Fibroblast of lung (primary cell): Measurements from ENCODE around the gene ZFP36L1. TPM values are rescaled to one million over a fixed set of nuclear protein-coding genes. Genes with fewer than 3 reads are reported as not detected.

Experiments
- DNase-seq, 2 donors: peaks; one replicate each; pipeline versions ENCODE4 v3.0.0 to v3.0.0-alpha.2; 2010; ENCODE audit warnings: low read depth in 2 of 2
- H2AFZ ChIP-seq: 2 replicates; pipeline ENCODE4 v1.5.1; 2012; ENCODE audit warnings: low read length, control low read depth, inconsistent platforms
- H3K27ac ChIP-seq: 2 replicates; pipeline ENCODE4 v1.5.1; 2011; ENCODE audit warnings: low read length, control low read depth; ENCODE audit not compliant: insufficient read depth
- H3K27me3 ChIP-seq: 2 replicates; pipeline ENCODE4 v1.5.1; 2011; ENCODE audit warnings: mild to moderate bottlenecking, low read length; ENCODE audit not compliant: control insufficient read depth, insufficient read depth
- H3K36me3 ChIP-seq: 2 replicates; pipeline ENCODE4 v1.5.1; 2011; ENCODE audit warnings: low read length; ENCODE audit not compliant: control insufficient read depth, insufficient read depth
- H3K4me1 ChIP-seq: 2 replicates; pipeline ENCODE4 v1.5.1; 2011; ENCODE audit warnings: low read length; ENCODE audit not compliant: control insufficient read depth, insufficient read depth; ENCODE audit errors: extremely low read depth
- H3K4me2 ChIP-seq: 2 replicates; pipeline ENCODE4 v1.5.1; 2011; ENCODE audit warnings: low read length, control low read depth; ENCODE audit not compliant: insufficient read depth; ENCODE audit errors: extremely low read depth
- H3K4me3 ChIP-seq, 4 experiments: fragments of 200-600 bp in 1 of 4; sonication (generic) in 1 of 4; replicated peaks in 1 of 4; 2 replicates each; pipeline ENCODE4 v1.5.1; 2011 to 2016; ENCODE audit warnings: low read length in 4 of 4, low read depth in 3 of 4, mild to moderate bottlenecking in 3 of 4, control low read depth in 2 of 4, inconsistent platforms in 1 of 4, mixed read lengths in 1 of 4; ENCODE audit not compliant: insufficient read depth in 1 of 4; ENCODE audit errors: control extremely low read depth in 1 of 4
- H3K79me2 ChIP-seq: 2 replicates; pipeline ENCODE4 v1.5.1; 2012; ENCODE audit warnings: mild to moderate bottlenecking, low read length, inconsistent platforms; ENCODE audit not compliant: control insufficient read depth, insufficient read depth
- H3K9ac ChIP-seq: 2 replicates; pipeline ENCODE4 v1.5.1; 2011; ENCODE audit warnings: mild to moderate bottlenecking, low read length, control low read depth; ENCODE audit not compliant: insufficient read depth
- H3K9me3 ChIP-seq: 2 replicates; pipeline ENCODE4 v1.5.1; 2012; ENCODE audit warnings: low read depth, low read length; ENCODE audit not compliant: control insufficient read depth, insufficient read depth
- H4K20me1 ChIP-seq: 2 replicates; pipeline ENCODE4 v1.5.1; 2011; ENCODE audit warnings: low read length; ENCODE audit not compliant: control insufficient read depth, insufficient read depth; ENCODE audit errors: extremely low read depth
- EZH2 ChIP-seq: IDR thresholded peaks from 2 replicates; pipeline ENCODE4 v1.5.1; 2012; ENCODE audit warnings: low read length, control low read depth, mild to moderate bottlenecking; ENCODE audit errors: missing control alignments
- polyA plus RNA-seq, 2 donors: library from polyadenylated mRNA; depleted of rRNA in 1 of 2; stranded (reverse) in 1 of 2; unstranded in 1 of 2; fragments of >200 nt; gene quantifications; 2 replicates each; pipeline ENCODE4 v1.2.1, GENCODE V29; 2011 to 2012; ENCODE audit warnings: missing spikeins in 1 of 2
- total RNA-seq: library from RNA; depleted of rRNA; stranded (reverse); fragments of >200 nt; gene quantifications from 2 replicates; pipeline ENCODE4 v1.2.1, GENCODE V29; 2014
- TF ChIP-seq, protein P1 (sequence below), 2 donors: IDR thresholded peaks in 1 of 2; conservative IDR thresholded peaks in 1 of 2; 1 replicate in 1 of 2; 2 replicates in 1 of 2; pipeline ENCODE4 v1.5.1; 2011 to 2012; ENCODE audit warnings: low read length in 2 of 2, control low read depth in 1 of 2, inconsistent platforms in 1 of 2, low read depth in 1 of 2, mild to moderate bottlenecking in 1 of 2

The ZFP36L1 gene
- total and polyA plus RNA-seq, 2 donors (not counting 1 experiment from before 2014, with no cell fraction given) = 22.0 to 41.7 TPM

DNA sequence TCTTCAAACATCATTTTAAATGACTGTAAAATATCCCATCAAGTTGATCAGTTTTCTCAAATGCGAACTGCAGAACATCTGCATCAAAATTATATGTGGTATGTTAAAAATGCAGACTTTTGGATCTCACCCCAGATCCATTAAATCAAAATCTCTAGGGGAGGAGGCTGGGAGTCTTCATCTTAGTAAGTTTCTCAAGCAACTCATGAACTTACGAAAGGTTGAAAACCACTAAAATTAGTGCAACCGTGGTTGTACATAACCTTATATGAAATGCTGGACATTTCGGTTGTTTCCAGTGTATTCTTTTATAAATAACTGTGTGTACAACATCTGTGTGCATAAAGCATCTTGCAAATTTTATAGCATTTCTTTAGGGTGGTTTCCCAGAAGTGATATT, 39.2 kb downstream of the ZFP36L1 start:
- no peaks in the 10 kb centered on the region for H3K27me3 ChIP-seq
- H3K9me3 ChIP-seq = no peaks in the 10 kb centered on the region
- H3K79me2 ChIP-seq = no peaks in the 10 kb centered on the region
- H3K9ac ChIP-seq = no peak overlapping the region
- DNase-seq = peak; percentile 20 to 52
- H2AFZ ChIP-seq = no peak overlapping the region
- H3K36me3 ChIP-seq = no peaks in the 10 kb centered on the region
- no peak overlapping the region for H3K27ac ChIP-seq
- no peak overlapping the region for H3K4me3 ChIP-seq
- H3K4me2 ChIP-seq = no peak overlapping the region
- TF ChIP-seq, protein P1, sequence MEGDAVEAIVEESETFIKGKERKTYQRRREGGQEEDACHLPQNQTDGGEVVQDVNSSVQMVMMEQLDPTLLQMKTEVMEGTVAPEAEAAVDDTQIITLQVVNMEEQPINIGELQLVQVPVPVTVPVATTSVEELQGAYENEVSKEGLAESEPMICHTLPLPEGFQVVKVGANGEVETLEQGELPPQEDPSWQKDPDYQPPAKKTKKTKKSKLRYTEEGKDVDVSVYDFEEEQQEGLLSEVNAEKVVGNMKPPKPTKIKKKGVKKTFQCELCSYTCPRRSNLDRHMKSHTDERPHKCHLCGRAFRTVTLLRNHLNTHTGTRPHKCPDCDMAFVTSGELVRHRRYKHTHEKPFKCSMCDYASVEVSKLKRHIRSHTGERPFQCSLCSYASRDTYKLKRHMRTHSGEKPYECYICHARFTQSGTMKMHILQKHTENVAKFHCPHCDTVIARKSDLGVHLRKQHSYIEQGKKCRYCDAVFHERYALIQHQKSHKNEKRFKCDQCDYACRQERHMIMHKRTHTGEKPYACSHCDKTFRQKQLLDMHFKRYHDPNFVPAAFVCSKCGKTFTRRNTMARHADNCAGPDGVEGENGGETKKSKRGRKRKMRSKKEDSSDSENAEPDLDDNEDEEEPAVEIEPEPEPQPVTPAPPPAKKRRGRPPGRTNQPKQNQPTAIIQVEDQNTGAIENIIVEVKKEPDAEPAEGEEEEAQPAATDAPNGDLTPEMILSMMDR (conservative IDR thresholded peaks at IDR 0.05 in 1 of 2, IDR thresholded peaks at IDR 0.05 in 1 of 2; ENCODE audit: low read depth in 1 of 2, low read length in 2 of 2) = no peak
- TF ChIP-seq EZH2 = no peak
- no peaks in the 10 kb centered on the region for H4K20me1 ChIP-seq
- H3K4me1 ChIP-seq = peaks cover 3% of the 10 kb centered on the region

DNA sequence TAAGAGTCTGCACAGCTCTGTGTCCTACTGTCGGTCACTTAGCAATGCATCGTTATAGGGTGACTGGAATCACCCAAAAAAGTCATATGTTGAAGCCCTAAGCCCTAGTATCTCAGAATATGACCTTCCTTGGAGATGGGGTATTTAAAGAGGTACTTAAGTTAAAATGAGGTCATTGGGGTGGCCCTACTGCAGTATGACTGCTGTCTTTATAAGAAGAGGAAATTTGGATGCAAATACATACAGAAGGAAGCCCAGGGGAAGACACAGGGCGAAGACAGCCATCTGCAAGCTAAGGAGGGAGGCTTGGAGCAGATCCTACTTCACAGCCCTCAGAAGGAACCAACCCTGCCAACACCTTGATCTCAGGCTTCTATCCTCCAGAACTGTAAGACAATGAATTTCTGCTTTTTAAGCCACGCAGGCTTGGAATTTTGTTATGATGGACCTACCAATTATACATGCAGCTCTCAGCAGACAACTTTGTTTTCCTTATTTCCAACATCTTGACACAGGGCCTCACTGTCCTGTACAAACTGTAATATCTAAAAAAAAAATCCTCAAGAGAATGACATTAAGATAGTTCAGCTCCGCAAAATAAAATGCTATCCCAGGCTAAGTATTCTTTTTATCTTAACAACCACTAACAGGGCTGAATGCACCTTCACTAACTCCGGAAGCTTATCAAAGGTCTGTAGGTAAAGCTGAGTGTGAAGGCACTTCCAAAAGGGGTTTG, 40.4 kb downstream of the ZFP36L1 start:
- Histone ChIP-seq H3K4me1 (peaks cover 3% of the 10 kb centered on the region), H3K27me3 (no peaks in the 10 kb centered on the region), H3K4me2 (no peak overlapping the region), H3K9me3 (no peaks in the 10 kb centered on the region), H3K9ac (no peak overlapping the region), H2AFZ (no peak overlapping the region), H3K36me3 (no peaks in the 10 kb centered on the region), H3K4me3 (no peak overlapping the region), H3K79me2 (no peaks in the 10 kb centered on the region), H3K27ac (no peak overlapping the region), H4K20me1 (no peaks in the 10 kb centered on the region)
- no peak for DNase-seq
- TF ChIP-seq, protein P1 (conservative IDR thresholded peaks at IDR 0.05 in 1 of 2, IDR thresholded peaks at IDR 0.05 in 1 of 2; ENCODE audit: low read depth in 1 of 2, low read length in 2 of 2) = no peak
- no peak for TF ChIP-seq EZH2

DNA sequence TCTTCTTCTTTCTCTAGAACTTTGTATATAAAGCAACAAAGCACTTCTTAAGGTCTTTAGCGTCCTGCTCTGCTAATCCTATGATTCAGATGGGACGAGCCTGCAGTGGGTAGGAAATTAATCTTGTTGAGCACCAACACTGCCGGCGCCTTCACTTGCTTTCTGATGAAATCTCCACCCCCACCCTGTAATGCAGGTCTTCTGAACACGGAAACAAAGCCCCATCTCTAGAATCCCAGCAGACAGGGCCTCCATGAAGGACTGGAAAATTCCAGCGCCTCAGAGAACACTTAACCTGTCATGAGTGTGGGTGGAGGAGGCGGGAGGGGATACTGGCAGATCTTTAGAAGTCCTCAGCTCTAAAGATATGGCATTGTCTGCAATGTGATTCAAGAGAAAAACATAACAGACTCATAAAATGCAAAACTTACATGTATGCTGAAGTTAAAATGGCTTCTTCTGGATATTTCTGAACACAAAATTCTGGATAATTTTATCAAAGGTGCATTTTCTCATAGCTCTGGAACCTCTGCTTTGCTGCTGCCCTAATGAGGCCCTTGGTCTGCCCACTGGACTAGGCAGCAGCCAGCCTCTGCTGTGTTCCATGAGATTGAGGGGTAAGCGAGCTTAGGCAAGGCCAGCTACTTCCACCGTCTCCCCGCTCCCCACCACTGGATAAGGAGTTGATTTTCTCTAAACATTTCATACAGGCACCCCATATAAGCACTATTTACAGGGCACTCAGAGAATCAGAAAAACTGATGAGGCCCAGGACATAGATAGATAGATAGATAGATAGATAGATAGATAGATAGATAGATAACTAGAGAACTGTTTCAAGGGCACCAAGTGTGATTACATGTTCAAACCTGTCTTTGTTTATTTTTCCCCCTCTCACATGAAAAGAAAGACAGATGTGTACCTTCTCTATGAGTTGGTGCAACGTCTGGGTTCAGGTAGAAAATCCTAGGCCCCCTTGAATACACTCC, 43.1 kb downstream of the ZFP36L1 start:
- Histone ChIP-seq H3K36me3 (no peaks in the 10 kb centered on the region), H4K20me1 (no peaks in the 10 kb centered on the region), H2AFZ (no peak overlapping the region), H3K9ac (no peak overlapping the region), H3K4me1 (peaks cover 3% of the 10 kb centered on the region), H3K4me2 (no peak overlapping the region), H3K79me2 (no peaks in the 10 kb centered on the region), H3K27ac (no peak overlapping the region), H3K4me3 (no peak overlapping the region), H3K9me3 (no peaks in the 10 kb centered on the region), H3K27me3 (no peaks in the 10 kb centered on the region)
- no peak for TF ChIP-seq EZH2
- TF ChIP-seq, protein P1 (conservative IDR thresholded peaks at IDR 0.05 in 1 of 2, IDR thresholded peaks at IDR 0.05 in 1 of 2; ENCODE audit: low read depth in 1 of 2, low read length in 2 of 2) = no peak
- DNase-seq = peak; percentile 49 to 62
